Measurements from ENCODE around the gene CEP128.

The CEP128 gene

GRCh38 chr14:80543211-80543610 lies 398.3 kb downstream of the CEP128 start:
- DNase-seq (ENCODE audit: low spot score) = no peak

GRCh38 chr14:80538633-80539375 lies 402.7 kb downstream of the CEP128 start:
- DNase-seq (ENCODE audit: low spot score) = no peak

- no peak for DNase-seq (ENCODE audit: low spot score)
Measured at GRCh38 chr14:80537626-80538025, 403.9 kb downstream of the CEP128 start.

- no peak for DNase-seq (ENCODE audit: low spot score)
Measured at GRCh38 chr14:80536456-80536855, 405.1 kb downstream of the CEP128 start.

- DNase-seq (ENCODE audit: low spot score) = no peak
Measured at GRCh38 chr14:80535171-80535570, 406.4 kb downstream of the CEP128 start.

GRCh38 chr14:80523518-80524117 lies 417.9 kb downstream of the CEP128 start:
- no peak for DNase-seq (ENCODE audit: low spot score)

- no peak for DNase-seq (ENCODE audit: low spot score)
Measured at GRCh38 chr14:80522936-80523335, 418.6 kb downstream of the CEP128 start.

- DNase-seq (ENCODE audit: low spot score) = no peak
Measured at GRCh38 chr14:80522411-80522810, 419.1 kb downstream of the CEP128 start.

- DNase-seq (ENCODE audit: low spot score) = no peak
Measured at GRCh38 chr14:80521456-80521855, 420.1 kb downstream of the CEP128 start.

- no peak for DNase-seq (ENCODE audit: low spot score)
Measured at GRCh38 chr14:80519002-80519401, 422.5 kb downstream of the CEP128 start.

- no peak for DNase-seq (ENCODE audit: low spot score)
Measured at GRCh38 chr14:80518173-80518572, 423.4 kb downstream of the CEP128 start.

- DNase-seq (ENCODE audit: low spot score) = no peak
Measured at GRCh38 chr14:80507292-80507869, 434.2 kb downstream of the CEP128 start.

- no peak for DNase-seq (ENCODE audit: low spot score)
Measured at GRCh38 chr14:80504781-80505180, 436.8 kb downstream of the CEP128 start.

GRCh38 chr14:80498533-80498932 lies 443.0 kb downstream of the CEP128 start:
- no peak for DNase-seq (ENCODE audit: low spot score)

- DNase-seq (ENCODE audit: low spot score) = no peak
Measured at GRCh38 chr14:80496090-80496489, 445.4 kb downstream of the CEP128 start.

GRCh38 chr14:80494769-80495168 lies 446.8 kb downstream of the CEP128 start:
- DNase-seq (ENCODE audit: low spot score) = no peak

- no peak for DNase-seq (ENCODE audit: low spot score)
Measured at GRCh38 chr14:80493620-80494019, 447.9 kb downstream of the CEP128 start.

GRCh38 chr14:80491650-80492049 lies 449.9 kb downstream of the CEP128 start:
- no peak for DNase-seq (ENCODE audit: low spot score)

- DNase-seq (ENCODE audit: low spot score) = no peak
Measured at GRCh38 chr14:80491131-80491530, 450.4 kb downstream of the CEP128 start.

GRCh38 chr14:80489513-80489912 lies 452.0 kb downstream of the CEP128 start:
- no peak for DNase-seq (ENCODE audit: low spot score)

- DNase-seq (ENCODE audit: low spot score) = no peak
Measured at GRCh38 chr14:80485764-80486163, 455.8 kb downstream of the CEP128 start.

GRCh38 chr14:80483331-80483730 lies 458.2 kb downstream of the CEP128 start:
- no peak for DNase-seq (ENCODE audit: low spot score)

- no peak for DNase-seq (ENCODE audit: low spot score)
Measured at GRCh38 chr14:80477388-80478160, 464.0 kb downstream of the CEP128 start.

All from CD4-positive, alpha-beta T cell treated with Interleukin-6 at 100 ng/mL for 8 hours (primary cell).